Bronchial epithelial cell (primary cell): ENCODE measurements around the gene CBX8. TPM values are rescaled to one million over a fixed set of nuclear protein-coding genes. Genes with fewer than 3 reads are reported as not detected.

ENCODE experiments used
- DNase-seq: peaks from one replicate; pipeline ENCODE4 v3.0.0-alpha.2; 2010; ENCODE audit warnings: low read depth
- FAIRE-seq: peaks from 2 replicates; lab custom pipeline; 2011; peaks lifted over from hg19 to GRCh38; lab: Jason Lieb, UNC
- H3K27me3 ChIP-seq: 2 replicates; pipeline ENCODE4 v1.5.1; 2011; ENCODE audit warnings: low read length; ENCODE audit not compliant: control insufficient read depth, insufficient read depth
- H3K36me3 ChIP-seq: 2 replicates; pipeline ENCODE4 v1.5.1; 2011; ENCODE audit warnings: low read length; ENCODE audit not compliant: control insufficient read depth, insufficient read depth
- H3K4me3 ChIP-seq: 2 replicates; pipeline ENCODE4 v1.5.1; 2011; ENCODE audit warnings: mild to moderate bottlenecking, low read depth, low read length, control low read depth
- CTCF ChIP-seq: IDR thresholded peaks from 2 replicates; pipeline ENCODE4 v1.5.1; 2011; ENCODE audit warnings: mild to moderate bottlenecking, moderate library complexity, low read length, control low read depth, inconsistent platforms; ENCODE audit not compliant: insufficient read depth, severe bottlenecking
- total RNA-seq: library from RNA; depleted of rRNA; stranded (reverse); fragments of >200 nt; gene quantifications from 2 replicates; pipeline ENCODE4 v1.2.1, GENCODE V29; 2014

The CBX8 gene
- total RNA-seq, 1 donor from 2014 or later, result 2.6 TPM

- TF ChIP-seq CTCF, result no peak
- DNase-seq, result peak; percentile 46
- Histone ChIP-seq H3K36me3 (peaks cover 2% of the 10 kb centered on the region), H3K27me3 (peaks cover 7% of the 10 kb centered on the region), H3K4me3 (no peak overlapping the region)
- FAIRE-seq, result peak; percentile 70
Observed at GRCh38 chr17:79779661-79780365, 17.1 kb downstream of the CBX8 start.

DNA sequence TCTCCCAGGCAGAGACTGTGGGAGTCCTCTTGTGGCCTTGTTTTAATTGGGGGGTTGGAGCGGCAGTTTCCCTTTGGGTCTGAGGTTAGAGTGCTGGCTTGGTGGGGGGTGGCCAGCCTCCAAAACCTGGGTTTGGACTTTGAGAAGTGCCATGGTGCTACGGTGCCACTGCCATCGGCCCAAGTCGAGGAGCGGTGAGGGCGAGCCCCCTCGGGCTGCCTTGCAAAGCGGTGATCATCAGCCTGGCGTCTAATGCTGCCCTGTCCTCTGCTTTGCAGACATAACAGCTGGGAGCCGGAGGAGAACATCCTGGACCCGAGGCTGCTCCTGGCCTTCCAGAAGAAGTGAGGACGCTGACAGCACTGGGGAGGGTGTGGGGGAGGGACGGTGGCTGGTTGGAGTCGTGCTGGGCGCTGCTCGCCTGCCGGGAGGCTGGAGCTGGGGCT is 17.8 kb downstream of the CBX8 start:
- peaks cover under 1% of the 10 kb centered on the region for H3K36me3 ChIP-seq
- TF ChIP-seq CTCF, result no peak
- DNase-seq (no peak), FAIRE-seq (no peak)
- H3K27me3 ChIP-seq, result peaks cover 7% of the 10 kb centered on the region
- H3K4me3 ChIP-seq, result peak overlapping the region; percentile 57

- Histone ChIP-seq H3K4me3 (peak overlapping the region; percentile 57), H3K36me3 (no peaks in the 10 kb centered on the region), H3K27me3 (peaks cover 7% of the 10 kb centered on the region)
- no peak for TF ChIP-seq CTCF
- FAIRE-seq (no peak), DNase-seq (no peak)
Observed at GRCh38 chr17:79778504-79779083, 18.3 kb downstream of the CBX8 start.

GRCh38 chr17:79777894-79778503 is 18.9 kb downstream of the CBX8 start, which contains the start of gene CBX2:
CBX2 (plus strand) TSS chr17:79778148; CDS start chr17:79778236, 88 bp downstream.
- DNase-seq, result peak; percentile 37
- no peak for TF ChIP-seq CTCF
- H3K36me3 ChIP-seq, result no peaks in the 10 kb centered on the region
- FAIRE-seq, result no peak
- peak within 1 kb of the TSS; percentile 57 for H3K4me3 ChIP-seq
- peaks cover 7% of the 10 kb centered on the region for H3K27me3 ChIP-seq

DNA sequence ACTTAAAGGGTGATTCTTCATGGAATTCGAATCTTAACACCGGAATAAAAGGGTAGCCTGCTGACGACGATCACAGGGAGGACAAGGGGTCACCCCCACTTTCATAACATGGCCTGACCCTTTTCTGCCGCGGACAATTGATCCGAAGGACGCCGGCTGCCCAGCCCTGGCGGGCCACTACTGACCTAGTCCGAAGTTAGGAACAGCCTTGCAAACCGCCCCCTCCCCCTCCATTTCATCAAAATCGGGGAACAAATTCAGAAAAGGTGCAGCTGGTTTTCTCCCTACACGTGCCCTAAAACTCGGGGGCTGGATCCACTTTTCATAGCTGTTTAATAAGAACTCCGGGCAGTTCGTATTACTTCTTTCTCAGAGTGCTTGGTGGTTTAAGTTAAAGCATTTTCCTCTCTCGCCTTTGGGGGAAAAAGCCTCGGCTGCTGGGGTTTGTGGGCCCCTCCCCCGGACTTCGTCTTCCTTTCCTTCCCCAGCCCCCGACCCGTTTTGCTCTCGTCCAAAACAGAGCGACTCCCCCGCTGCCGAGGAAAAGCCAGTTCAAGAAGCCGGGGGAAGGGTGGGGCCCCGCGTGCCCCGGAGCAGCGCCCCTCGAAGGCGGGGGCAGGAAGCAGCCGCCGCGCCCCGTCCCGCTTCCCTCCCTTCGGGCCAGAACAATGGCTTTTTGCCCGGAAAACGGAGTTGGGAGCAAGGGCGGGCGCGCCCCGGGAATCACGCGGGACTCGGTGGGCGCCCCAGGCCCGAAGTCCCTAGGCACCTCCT is 19.6 kb downstream of the CBX8 start:
- FAIRE-seq (no peak), DNase-seq (no peak)
- Histone ChIP-seq H3K36me3 (no peaks in the 10 kb centered on the region), H3K27me3 (peaks cover 9% of the 10 kb centered on the region), H3K4me3 (peak overlapping the region; percentile 40)
- peak; percentile 11 for TF ChIP-seq CTCF
